PC-3 (cell line): ENCODE data around the gene CLDN1. TPM values are rescaled to one million over a fixed set of nuclear protein-coding genes. Genes with fewer than 3 reads are reported as not detected.

Source experiments
- ATAC-seq: fragments of 200-7000 bp; cut with Tn5 transposase; 2 replicates; pipeline ENCODE4 v1.9.1; 2020; ENCODE audit warnings: mild to moderate bottlenecking, moderate library complexity
- BruUV-seq: library from RNA; stranded (reverse); fragments of 400-500 nt; replicated peaks from 2 replicates; lab custom pipeline; 2021; lab: Mats Ljungman, UMichigan
- CTCF ChIA-PET: fragments of 300-600 bp; sonication (Branson Sonifier 250); formaldehyde crosslinking; loops from one replicate; lab custom pipeline; 2022; ENCODE audit warnings: antibody characterized with exemption; lab: Charles Lee
- POLR2A ChIA-PET: fragments of 300-600 bp; sonication (Branson Sonifier 250); formaldehyde crosslinking; loops from one replicate; lab custom pipeline; 2022; ENCODE audit warnings: antibody characterized with exemption; ENCODE audit not compliant: unreplicated experiment; lab: Charles Lee
- DNase-seq: peaks from one replicate; pipeline ENCODE4 v3.0.0-alpha.2; 2015
- H2AFZ ChIP-seq: fragments of 300-600 bp; sonication (generic); 2 replicates; pipeline ENCODE4 v1.6.0; 2016; ENCODE audit warnings: antibody characterized with exemption, low read length
- H3F3A ChIP-seq: fragments of 300-600 bp; sonication (generic); one replicate; pipeline ENCODE4 v1.6.0; 2017; ENCODE audit warnings: antibody characterized with exemption, low read length, control low read depth, mild to moderate bottlenecking; ENCODE audit not compliant: unreplicated experiment
- H3K27ac ChIP-seq: fragments of 300-600 bp; sonication (generic); 2 replicates; pipeline ENCODE4 v1.5.1; 2016; ENCODE audit warnings: mild to moderate bottlenecking, low read length
- H3K27me3 ChIP-seq: fragments of 300-600 bp; sonication (generic); 2 replicates; pipeline ENCODE4 v1.6.1; 2016; ENCODE audit warnings: low read length, mixed read lengths
- H3K36me3 ChIP-seq: fragments of 300-600 bp; sonication (generic); 2 replicates; pipeline ENCODE4 v1.6.1; 2016; ENCODE audit warnings: low read depth, mixed run types, low read length, mixed read lengths
- H3K4me1 ChIP-seq: fragments of 300-600 bp; sonication (generic); 2 replicates; pipeline ENCODE4 v1.5.1; 2016; ENCODE audit warnings: low read length; ENCODE audit not compliant: insufficient read depth
- H3K4me2 ChIP-seq: fragments of 300-600 bp; sonication (generic); 2 replicates; pipeline ENCODE4 v1.6.0; 2016; ENCODE audit warnings: low read length
- H3K4me3 ChIP-seq: fragments of 300-600 bp; sonication (generic); 2 replicates; pipeline ENCODE4 v1.5.1; 2016; ENCODE audit warnings: mild to moderate bottlenecking, low read length, mixed read lengths
- H3K79me2 ChIP-seq: fragments of 300-600 bp; sonication (generic); 2 replicates; pipeline ENCODE4 v1.6.1; 2017; ENCODE audit warnings: low read length, mixed read lengths
- H3K9ac ChIP-seq: fragments of 300-600 bp; sonication (generic); 2 replicates; pipeline ENCODE4 v1.6.0; 2016; ENCODE audit warnings: mild to moderate bottlenecking, low read length
- H3K9me2 ChIP-seq: fragments of 300-600 bp; sonication (generic); replicated peaks from 2 replicates; pipeline ENCODE4 v1.6.1; 2016; ENCODE audit warnings: mixed run types, low read length, mixed read lengths
- H3K9me3 ChIP-seq: fragments of 300-600 bp; sonication (generic); 2 replicates; pipeline ENCODE4 v1.6.1; 2016; ENCODE audit warnings: low read length, mixed read lengths
- H4K20me1 ChIP-seq: fragments of 300-600 bp; sonication (generic); 2 replicates; pipeline ENCODE4 v1.6.1; 2016; ENCODE audit warnings: low read length, mixed read lengths
- EZH2 ChIP-seq: fragments of 300-600 bp; sonication (generic); IDR thresholded peaks from one replicate; pipeline ENCODE4 v1.6.1; 2017; ENCODE audit warnings: antibody characterized with exemption, mild to moderate bottlenecking, low read length; ENCODE audit not compliant: unreplicated experiment
- EZH2phosphoT487 ChIP-seq: fragments of 300-600 bp; sonication (generic); IDR thresholded peaks from 2 replicates; pipeline ENCODE4 v1.6.1; 2018; ENCODE audit warnings: mild to moderate bottlenecking, antibody characterized with exemption, low read length, borderline replicate concordance
- intact Hi-C: fragments of 100-400 bp; cut with micrococcal nuclease; formaldehyde crosslinking; loops from 2 replicates; pipeline ENCODE4 v1.9.0; 2023
- total RNA-seq: library from RNA; depleted of rRNA; stranded (reverse); fragments of >200 nt; gene quantifications from 2 replicates; pipeline ENCODE4 v1.2.3, GENCODE V29; 2014
- TF ChIP-seq, protein P1 (sequence below): fragments of 300-600 bp; sonication (generic); conservative IDR thresholded peaks from 2 replicates; pipeline ENCODE4 v1.5.1; 2017; ENCODE audit warnings: antibody characterized with exemption, low read depth, mild to moderate bottlenecking, low read length

Gene CLDN1
- total RNA-seq, 1 experiment from 2014 or later, result 6.8 TPM

DNA sequence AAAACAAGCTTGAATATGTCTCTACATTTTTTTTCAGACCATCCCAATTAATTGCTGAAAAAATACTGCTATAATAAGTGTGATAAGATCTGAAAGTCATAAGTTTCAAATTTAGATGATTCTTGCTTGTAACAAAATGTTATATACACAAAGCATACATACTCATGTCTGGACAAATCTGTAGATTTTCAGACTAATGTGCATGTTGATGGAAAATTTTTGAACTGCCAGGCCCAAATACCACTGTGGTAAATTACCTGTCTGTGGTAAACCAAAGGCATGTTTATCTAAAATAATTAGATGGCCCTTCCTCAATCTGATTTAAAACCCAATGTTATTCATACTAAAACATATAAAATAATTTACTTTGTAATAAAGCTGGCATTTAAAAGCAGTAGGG lies 34.0 kb upstream of the CLDN1 start:
- no peaks in the 10 kb centered on the region for H3F3A ChIP-seq
- H3K9me3 ChIP-seq, result no peaks in the 10 kb centered on the region
- H3K4me1 ChIP-seq, result peaks cover 5% of the 10 kb centered on the region; the same call in 1 of the 2 replicates
- CTCF ChIA-PET, result no interaction called here
- H3K27me3 ChIP-seq, result no peaks in the 10 kb centered on the region
- no peak overlapping the region for H2AFZ ChIP-seq
- H3K4me2 ChIP-seq, result no peak overlapping the region
- TF ChIP-seq EZH2 (no peak), EZH2phosphoT487 (no peak)
- TF ChIP-seq, protein P1, sequence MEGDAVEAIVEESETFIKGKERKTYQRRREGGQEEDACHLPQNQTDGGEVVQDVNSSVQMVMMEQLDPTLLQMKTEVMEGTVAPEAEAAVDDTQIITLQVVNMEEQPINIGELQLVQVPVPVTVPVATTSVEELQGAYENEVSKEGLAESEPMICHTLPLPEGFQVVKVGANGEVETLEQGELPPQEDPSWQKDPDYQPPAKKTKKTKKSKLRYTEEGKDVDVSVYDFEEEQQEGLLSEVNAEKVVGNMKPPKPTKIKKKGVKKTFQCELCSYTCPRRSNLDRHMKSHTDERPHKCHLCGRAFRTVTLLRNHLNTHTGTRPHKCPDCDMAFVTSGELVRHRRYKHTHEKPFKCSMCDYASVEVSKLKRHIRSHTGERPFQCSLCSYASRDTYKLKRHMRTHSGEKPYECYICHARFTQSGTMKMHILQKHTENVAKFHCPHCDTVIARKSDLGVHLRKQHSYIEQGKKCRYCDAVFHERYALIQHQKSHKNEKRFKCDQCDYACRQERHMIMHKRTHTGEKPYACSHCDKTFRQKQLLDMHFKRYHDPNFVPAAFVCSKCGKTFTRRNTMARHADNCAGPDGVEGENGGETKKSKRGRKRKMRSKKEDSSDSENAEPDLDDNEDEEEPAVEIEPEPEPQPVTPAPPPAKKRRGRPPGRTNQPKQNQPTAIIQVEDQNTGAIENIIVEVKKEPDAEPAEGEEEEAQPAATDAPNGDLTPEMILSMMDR, result no peak
- H3K27ac ChIP-seq, result no peak overlapping the region
- no peaks in the 10 kb centered on the region for H3K9me2 ChIP-seq
- POLR2A ChIA-PET, result interaction anchor here (0.6 kb wide), 1 partner anchor 987 kb away, joined by 5 read pairs; no protein-coding TSS in a partner anchor
- no peak overlapping the region for H3K4me3 ChIP-seq
- no peaks in the 10 kb centered on the region for H3K79me2 ChIP-seq
- H3K36me3 ChIP-seq, result no peaks in the 10 kb centered on the region
- DNase-seq, result no peak
- intact Hi-C loops, result no loop called here
- no peaks in the 10 kb centered on the region for H4K20me1 ChIP-seq
- no TSS peak for BruUV-seq
- no peak overlapping the region for H3K9ac ChIP-seq
- no peak for ATAC-seq

DNA sequence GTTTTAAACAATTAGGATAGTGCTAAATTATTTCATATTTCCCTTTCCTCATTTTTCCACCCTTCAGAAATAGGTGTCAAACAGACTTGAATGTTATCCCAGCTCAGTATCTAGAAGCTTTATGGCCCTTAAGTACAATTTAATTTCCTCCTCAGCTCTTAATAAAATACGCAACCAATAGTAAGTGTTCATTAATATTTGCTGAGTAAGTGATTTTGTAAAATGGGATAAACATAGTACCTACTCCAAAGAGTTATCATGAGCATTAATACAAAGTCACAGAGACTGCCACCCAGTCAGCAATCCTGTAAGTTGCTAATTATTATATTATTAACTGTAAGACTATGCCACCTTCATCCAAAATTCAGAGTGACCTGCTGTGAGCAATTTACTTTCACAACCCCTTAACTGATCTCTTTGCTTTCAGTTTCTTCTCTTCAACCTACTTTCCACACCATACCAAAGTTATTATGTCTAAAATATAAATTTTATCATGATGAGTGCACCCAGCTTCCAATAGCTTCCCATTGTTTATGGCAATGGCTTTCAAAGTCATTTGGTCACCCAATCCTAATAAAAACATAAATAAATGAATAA lies 30.7 kb upstream of the CLDN1 start:
- H3K9me3 ChIP-seq, result no peaks in the 10 kb centered on the region
- peaks cover 5% of the 10 kb centered on the region; the same call in 1 of the 2 replicates for H3K4me1 ChIP-seq
- H3K9me2 ChIP-seq, result no peaks in the 10 kb centered on the region
- H4K20me1 ChIP-seq, result no peaks in the 10 kb centered on the region
- no peak for DNase-seq
- ChIA-PET CTCF (no interaction called here), POLR2A (no interaction called here)
- H3K36me3 ChIP-seq, result no peaks in the 10 kb centered on the region
- H3K79me2 ChIP-seq, result no peaks in the 10 kb centered on the region
- H3K4me2 ChIP-seq, result no peak overlapping the region
- no peak overlapping the region for H3K4me3 ChIP-seq
- H3K27ac ChIP-seq, result no peak overlapping the region
- no peaks in the 10 kb centered on the region for H3F3A ChIP-seq
- BruUV-seq, result no TSS peak
- H2AFZ ChIP-seq, result no peak overlapping the region
- H3K27me3 ChIP-seq, result no peaks in the 10 kb centered on the region
- no peak overlapping the region for H3K9ac ChIP-seq
- no peak for ATAC-seq
- intact Hi-C loops, result no loop called here
- no peak for TF ChIP-seq EZH2

DNA sequence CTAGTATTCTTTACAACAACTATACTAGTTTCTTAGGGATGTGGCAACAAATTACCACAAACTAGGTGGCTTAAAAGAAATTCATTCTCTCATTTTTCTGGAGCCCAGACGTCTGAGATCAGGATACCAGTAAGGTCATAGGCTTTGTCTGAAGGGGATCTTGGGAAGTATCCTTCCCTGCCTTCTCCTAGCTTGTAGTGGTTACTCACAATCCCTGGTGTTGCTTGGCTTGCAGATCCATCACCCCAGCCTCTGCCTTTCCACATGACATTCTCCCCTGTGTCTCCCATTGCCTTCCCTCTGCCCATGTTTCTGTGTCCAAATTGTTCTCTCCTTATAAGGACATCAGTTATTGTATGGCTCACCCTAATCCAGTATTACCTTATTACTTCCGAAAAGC lies 24.3 kb upstream of the CLDN1 start:
- H3K4me2 ChIP-seq, result peak overlapping the region; percentile 90
- H3K36me3 ChIP-seq, result no peaks in the 10 kb centered on the region
- peaks cover 3% of the 10 kb centered on the region for H3F3A ChIP-seq
- peak overlapping the region; percentile 86 for H2AFZ ChIP-seq
- H3K27me3 ChIP-seq, result no peaks in the 10 kb centered on the region
- ChIA-PET POLR2A (no interaction called here), CTCF (no interaction called here)
- intact Hi-C loops, result no loop called here
- no TSS peak for BruUV-seq
- H3K79me2 ChIP-seq, result no peaks in the 10 kb centered on the region
- peak overlapping the region; percentile 94 for H3K27ac ChIP-seq
- DNase-seq (no peak), ATAC-seq (no peak)
- H3K4me1 ChIP-seq, result peaks cover 28% of the 10 kb centered on the region
- no peaks in the 10 kb centered on the region; the same call in 1 of the 2 replicates for H3K9me3 ChIP-seq
- H3K9ac ChIP-seq, result peak overlapping the region; percentile 77
- TF ChIP-seq EZH2phosphoT487 (no peak), EZH2 (no peak)
- TF ChIP-seq, protein P1, result no peak
- H3K4me3 ChIP-seq, result peak overlapping the region; percentile 65; the same call in 1 of the 2 replicates
- no peaks in the 10 kb centered on the region for H4K20me1 ChIP-seq
- no peaks in the 10 kb centered on the region for H3K9me2 ChIP-seq
